ENCODE data around the gene RFK. TPM values are rescaled to one million over a fixed set of nuclear protein-coding genes. Genes with fewer than 3 reads are reported as not detected.
"Not testable (repeated sequence)": the region's sequence is repeated elsewhere in the genome, so short reads cannot be mapped to it uniquely, and the experiment has no call there.

The RFK gene
- 57.6 and 62.2 TPM in 2 replicates for total RNA-seq (2014; rRNA removed; shearing (Covaris generic))

DNA sequence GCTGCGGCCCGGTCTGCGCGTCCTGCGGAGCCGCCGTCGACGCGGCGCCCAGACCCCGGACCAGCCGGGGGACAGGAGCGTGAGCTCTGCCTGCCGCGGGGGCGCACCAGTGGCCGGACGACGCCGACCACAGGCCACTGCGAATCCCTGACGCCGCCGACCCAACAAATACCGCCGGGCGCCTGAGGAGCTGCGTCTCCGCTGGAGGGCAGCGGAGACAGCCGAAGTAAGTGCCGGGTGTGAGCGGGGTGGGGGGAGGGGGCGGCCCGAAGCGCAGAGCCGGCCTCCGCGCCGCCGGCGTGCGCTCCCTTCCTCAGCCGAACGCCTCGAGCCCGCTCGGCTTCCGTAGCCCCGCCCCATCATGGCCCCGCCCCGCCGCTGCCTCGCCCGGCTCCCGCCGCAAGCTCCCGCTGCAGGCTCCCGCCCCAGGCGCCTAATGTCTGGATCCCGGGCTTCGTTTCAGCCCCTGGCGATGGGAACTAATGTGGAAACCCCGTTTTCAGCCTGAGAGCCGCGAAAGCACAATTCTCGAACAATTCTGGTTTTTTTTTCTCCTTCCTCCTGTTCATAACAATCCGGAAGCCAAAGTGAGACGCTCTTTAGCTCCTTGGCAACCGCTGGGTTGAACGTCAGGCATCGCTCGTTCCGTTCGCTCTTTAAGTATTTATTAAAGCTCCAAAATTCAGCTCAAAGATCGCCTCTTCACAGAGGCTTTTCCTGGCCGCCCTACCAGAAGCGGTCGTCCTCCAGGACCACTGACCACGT is at the start of gene RFK:
RFK (minus strand) TSS at position 232 of the 765 bp plus-strand sequence. CDS start 255 bp downstream, outside the sequence.
- DNase-seq (ENCODE audit: low spot score): peak; percentile 88
- in situ Hi-C loops (cut with HindIII; ENCODE audit: low sequenced_read_pairs): no loop called here

DNA sequence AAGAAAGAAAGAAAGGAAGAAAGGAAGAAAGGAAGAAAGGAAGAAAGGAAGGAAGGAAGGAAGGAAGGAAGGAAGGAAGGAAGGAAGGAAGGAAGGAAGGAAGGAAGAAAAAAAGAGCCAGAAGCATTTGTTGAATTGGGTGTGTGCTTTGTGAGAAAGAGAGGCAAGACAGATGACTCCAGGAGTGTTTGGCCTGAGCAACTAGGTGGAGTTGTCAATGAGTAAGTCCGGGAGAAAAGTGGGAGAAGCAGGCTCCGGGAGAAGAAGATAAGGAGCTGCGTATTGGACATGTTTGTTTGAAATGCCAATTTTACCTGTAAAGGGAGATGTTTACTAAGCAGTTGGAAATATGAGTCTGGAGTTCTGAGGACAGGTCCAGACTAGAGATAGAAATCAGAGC is 49.7 kb upstream of the RFK start:
- in situ Hi-C loops (cut with HindIII; ENCODE audit: low sequenced_read_pairs): no loop called here
- no peak for DNase-seq (ENCODE audit: low spot score)

DNA sequence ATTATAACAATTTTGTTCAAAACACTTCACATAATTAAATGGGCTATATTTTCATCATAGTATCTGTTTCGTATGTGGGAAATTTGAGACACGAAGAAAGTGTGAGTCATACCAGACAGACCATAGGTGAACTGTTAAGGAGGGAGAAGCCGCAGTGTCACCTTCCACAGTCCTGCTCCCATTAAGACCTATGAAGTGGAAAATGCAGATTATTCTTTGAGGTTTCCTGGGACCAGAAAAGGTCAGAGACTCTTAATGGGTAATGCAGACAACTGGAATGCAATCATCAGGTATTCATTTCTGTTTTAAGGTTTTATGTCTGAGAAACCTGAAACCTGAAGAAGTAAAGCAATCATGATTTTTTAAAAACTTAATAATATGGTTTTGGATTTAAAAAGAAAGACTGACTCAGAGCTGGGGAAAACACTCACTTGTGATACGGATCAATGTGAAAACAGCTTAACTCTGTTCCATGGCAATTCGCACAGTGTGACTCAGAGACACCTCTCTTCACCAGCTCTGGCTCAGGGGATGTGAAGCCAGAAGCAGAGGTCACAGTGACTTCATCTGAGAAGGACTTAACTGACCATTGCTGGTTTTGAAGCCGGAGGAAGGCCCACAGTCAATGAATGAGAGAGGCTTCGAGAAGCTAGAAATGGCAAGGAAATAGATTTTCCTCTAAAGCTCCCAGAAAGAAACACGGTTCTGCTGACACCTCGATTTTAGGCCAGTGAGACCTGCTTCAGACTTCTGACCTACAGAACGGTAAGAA is 47.5 kb upstream of the RFK start:
- in situ Hi-C loops (cut with HindIII; ENCODE audit: low sequenced_read_pairs): no loop called here

DNA sequence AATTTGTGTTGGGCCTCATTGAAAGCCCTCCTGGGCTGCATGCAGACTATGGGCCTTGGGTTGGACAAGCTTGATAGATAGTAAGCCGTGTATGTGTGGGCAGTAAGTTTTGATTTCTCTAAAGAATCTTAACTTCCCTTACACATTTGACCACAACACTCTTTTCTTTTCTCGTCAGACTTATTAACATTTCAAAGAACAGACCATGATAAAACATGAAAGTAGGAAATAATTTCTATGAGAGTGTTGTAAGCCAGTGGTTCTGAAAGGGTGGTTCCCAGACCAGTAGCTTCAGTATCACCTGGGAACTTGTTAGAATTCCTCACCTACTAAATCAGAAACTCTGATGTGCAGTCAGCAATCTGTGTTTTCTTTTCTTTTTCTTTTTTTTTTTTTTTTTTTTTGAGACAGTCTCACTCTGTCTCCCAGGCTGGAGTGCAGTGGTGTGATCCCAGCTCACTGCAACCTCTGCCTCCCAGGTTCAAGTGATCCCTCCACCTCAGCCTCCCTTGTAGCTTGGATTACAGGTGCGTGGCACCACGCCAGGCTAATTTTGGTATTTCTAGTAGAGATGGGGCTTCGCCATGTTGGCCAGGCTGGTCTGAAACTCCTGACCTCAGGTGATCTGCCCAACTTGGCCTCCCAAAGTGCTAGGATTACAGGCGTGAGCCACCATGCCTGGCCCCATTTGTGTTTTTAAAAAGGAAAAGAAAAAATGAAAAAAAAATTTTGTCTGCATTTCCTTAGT is 44.8 kb upstream of the RFK start:
- in situ Hi-C loops (cut with HindIII; ENCODE audit: low sequenced_read_pairs): no loop called here
- DNase-seq (ENCODE audit: low spot score): no peak

More for the DNA sequence above, 47.5 kb upstream of the RFK start:
- DNase-seq (ENCODE audit: low spot score): no peak

DNA sequence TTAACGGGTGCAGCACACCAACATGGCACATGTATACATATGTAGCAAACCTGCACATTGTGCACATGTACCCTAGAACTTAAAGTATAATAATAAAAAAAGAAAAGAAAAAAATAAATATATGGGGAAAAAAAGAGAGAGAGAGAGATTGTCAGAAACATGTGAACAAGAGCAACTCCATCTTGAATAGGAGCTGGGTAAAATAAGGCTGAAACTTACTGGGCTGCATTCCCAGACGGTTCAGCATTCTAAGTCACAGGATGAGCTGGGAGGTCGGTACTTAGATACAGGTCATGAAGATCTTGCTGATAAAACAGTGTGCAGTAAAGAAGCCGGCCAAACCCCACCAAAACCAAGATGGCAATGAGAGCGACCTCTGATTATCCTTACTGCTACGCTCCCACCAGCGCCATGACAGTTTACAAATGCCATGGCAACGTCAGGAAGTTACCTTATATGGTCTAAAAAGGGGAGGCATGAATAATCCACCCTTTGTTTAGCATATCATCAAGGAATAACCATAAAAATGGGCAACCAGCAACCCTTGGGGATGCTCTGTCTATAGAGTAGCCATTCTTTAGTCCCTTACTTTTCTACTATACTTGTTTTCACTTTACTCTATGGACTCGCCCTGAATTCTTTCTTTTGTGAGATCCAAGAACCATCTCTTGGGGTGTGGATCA is 42.9 kb upstream of the RFK start:
- DNase-seq (ENCODE audit: low spot score); in situ Hi-C loops (cut with HindIII; ENCODE audit: low sequenced_read_pairs): not testable (repeated sequence)

DNA sequence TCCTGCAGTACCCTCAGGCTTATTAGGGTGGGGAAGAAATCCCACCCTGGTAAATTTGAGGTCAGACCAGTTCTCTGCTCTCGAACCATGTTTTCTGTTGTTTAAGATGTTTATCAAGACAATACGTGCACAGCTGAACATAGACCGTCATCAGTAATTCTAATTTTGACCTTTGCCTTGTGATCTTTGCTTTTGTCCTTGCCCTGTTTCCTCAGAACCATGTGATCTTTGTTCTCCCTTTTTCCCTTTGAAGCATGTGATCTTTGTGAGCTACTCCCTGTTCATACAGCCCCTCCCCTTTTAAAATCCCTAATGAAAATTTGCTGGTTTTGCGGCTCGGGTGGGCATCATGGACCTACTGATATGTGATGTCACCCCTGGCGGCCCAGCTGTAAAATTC is 40.7 kb upstream of the RFK start:
- DNase-seq (ENCODE audit: low spot score); in situ Hi-C loops (cut with HindIII; ENCODE audit: low sequenced_read_pairs): not testable (repeated sequence)

DNA sequence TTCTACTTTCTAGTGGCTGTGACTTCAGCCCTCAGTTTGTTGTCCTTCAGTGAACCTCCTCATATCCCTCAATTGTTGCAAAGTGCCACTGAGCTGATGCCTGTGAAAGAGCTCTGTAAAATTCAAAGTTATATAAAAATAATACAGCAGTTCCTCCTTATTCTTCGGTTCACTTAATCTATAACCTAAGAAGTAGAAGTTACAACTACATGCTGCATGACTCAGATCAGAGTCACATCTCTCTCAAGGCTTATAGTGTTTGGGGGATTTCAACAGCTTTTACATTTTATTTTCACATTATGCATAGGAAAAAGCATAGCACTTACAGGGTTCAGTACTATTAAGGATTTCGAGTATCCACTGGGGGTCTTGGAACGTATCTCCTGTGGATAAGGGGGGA is 39.6 kb upstream of the RFK start:
- DNase-seq (ENCODE audit: low spot score): no peak
- in situ Hi-C loops (cut with HindIII; ENCODE audit: low sequenced_read_pairs): no loop called here

DNA sequence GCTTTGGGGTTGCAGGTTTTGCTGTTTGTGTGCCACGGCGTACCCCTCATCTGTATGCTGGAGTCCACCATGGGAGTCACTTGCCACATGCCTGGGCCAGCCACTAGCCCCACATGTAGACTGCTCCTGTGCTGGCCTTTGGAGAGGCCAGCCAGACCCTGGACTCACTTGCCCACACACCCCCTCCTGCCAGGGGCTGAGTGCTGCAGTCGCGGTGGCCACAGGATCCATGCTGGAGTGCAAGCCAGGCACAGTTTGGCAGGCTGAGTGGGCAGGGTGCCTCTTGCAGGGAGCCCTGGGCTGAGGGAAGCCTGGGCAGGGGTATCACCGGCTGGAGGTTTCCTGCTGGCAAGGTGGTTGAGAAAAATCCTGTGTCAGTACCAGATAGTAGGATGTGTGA is 39.2 kb upstream of the RFK start:
- in situ Hi-C loops (cut with HindIII; ENCODE audit: low sequenced_read_pairs): no loop called here
- DNase-seq (ENCODE audit: low spot score): no peak

DNA sequence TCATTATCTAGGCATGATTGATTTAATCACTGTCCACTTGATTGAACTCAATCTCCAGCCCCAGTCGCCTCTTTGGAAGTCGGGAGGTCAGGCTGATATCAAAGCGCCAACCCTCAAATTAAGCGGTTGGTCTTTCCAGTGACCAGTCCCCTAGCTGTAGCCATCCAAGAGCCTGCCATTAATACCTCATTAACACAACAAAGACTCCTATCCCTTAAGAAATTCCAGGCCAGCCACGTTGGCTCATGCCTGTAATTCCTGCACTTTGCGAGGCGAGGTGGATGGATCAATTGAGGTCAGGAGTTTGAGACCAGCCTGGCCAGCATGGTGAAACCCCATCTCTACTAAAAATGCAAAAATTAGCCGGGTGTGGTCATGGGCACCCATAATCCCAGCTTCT is 37.4 kb upstream of the RFK start:
- no peak for DNase-seq (ENCODE audit: low spot score)
- in situ Hi-C loops (cut with HindIII; ENCODE audit: low sequenced_read_pairs): no loop called here

DNA sequence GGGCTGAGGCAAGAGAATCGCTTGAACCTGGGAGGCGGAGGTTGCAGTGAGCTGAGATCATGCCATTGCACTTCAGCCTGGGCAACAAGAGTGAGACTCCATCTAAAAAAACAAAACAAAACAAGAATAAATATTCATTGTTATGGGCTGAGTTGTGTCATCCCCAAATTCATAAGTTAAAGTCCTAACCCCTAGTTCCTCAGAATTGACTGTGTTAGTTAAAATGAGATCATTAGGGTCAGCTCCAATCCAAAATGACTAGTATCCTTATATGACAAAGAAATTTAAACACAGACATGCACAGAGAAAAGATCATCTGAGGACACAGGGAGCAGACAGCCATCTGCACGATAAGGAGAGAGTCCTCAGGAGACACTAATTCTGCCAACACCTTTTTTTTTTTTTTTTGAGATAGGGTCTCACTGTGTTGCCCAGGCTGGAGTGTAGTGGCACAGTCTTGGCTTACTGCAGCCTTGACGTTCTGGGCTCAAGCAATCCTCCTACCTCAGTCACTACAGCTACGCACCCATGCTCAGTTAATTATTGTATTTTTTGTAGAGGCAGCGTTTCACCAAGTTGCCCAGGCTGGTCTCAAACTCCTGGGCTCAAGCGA is 32.7 kb upstream of the RFK start:
- in situ Hi-C loops (cut with HindIII; ENCODE audit: low sequenced_read_pairs): no loop called here
- DNase-seq (ENCODE audit: low spot score): no peak

DNA sequence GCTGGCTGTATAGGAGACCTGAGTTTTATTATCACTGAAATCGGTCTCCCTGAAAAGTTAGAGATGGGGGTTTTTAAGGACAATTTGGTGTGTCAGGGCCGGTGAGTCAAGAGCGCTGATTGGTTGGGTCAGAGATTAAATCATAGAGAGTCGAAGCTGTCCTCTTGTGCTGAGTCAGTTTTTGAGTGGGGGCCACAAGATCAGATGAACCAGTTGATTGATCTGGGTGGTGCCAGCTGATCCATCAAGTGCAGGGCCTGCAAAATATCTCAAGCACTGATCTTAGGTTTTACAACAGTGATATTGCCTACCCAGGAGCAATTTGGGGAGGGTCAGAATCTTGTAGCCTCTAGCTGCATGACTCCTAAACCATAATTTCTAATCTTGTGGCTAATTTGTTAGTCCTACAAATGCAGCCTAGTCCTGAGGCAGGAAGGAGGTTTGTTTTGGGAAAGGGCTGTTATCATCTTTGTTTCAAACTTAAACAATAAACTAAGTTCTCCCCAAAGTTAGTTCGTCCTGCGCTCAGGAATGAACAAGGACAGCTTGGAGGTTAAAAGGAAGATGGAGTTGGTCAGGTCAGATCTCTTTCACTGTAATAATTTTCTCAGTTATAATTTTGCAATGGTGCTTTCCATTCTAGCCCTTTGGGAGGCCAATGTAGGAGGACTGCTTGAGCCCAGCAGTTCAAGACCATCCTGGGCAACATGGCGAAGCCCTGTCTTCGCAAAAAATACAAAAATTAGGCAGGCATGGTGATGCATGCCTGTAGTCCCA is 31.6 kb upstream of the RFK start:
- in situ Hi-C loops (cut with HindIII; ENCODE audit: low sequenced_read_pairs): no loop called here
- no peak for DNase-seq (ENCODE audit: low spot score)

DNA sequence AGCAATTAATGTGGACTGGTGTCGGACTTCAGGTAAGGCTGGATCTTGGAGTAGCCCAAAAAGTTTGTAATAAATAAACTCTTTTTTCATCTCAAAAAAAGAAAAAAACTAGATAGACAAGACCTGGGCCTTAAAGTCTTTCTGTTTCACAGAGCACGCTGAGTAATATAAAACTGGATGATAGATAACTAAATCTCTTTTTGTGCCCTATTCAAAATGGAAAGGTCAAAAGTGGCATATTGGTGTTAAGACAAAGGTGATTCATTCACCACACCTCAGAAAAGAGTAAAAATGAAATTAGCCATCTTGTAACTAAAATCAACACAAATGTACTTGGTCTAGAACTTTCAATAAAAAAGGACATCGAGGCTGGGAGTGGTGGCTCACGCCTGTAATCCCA is 30.3 kb upstream of the RFK start:
- in situ Hi-C loops (cut with HindIII; ENCODE audit: low sequenced_read_pairs): no loop called here
- no peak for DNase-seq (ENCODE audit: low spot score)

DNA sequence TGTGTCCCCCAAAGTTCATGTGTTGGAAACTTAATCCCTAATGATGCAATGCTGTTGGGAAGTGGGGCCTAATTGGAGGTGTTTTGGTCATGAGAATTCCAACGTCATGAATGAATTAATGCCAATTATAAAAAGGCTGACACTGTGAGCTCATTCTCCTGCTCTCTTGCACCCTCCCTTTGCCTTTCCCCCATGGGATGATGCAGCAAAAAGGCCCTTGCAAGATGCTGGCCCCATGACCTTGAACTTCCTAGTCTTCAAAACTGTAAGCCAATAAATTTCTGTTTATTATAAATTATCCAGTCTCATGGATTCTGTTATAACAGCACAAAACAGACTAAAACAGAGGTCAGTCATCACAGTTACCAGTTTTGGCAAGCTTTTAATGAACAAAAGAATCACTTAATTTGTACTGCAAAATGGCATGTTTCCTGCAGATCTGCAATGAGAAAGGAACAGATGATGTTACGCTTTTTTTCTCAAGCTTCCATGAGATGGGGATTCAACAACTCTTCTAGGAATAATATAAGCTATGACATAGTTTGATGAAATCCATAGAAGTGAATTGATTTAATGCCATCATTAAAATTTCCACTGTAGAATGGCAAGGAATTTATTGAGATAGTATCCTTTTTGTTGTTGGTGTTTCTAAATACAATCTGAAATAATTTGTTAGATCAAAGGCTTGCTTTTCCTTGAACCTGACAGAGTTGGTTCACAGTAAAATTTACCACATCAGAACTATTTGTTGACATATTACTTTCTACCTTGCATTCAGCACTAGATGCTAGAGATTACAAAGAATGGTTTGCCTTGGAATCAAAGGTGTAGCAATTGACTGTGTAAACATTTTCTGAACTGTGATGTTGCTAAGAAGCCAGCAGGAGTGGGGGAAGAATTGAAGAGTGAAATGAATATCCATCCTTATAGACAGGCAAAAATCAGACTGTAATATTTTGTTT is 29.3 kb upstream of the RFK start:
- no peak for DNase-seq (ENCODE audit: low spot score)
- in situ Hi-C loops (cut with HindIII; ENCODE audit: low sequenced_read_pairs): no loop called here

DNA sequence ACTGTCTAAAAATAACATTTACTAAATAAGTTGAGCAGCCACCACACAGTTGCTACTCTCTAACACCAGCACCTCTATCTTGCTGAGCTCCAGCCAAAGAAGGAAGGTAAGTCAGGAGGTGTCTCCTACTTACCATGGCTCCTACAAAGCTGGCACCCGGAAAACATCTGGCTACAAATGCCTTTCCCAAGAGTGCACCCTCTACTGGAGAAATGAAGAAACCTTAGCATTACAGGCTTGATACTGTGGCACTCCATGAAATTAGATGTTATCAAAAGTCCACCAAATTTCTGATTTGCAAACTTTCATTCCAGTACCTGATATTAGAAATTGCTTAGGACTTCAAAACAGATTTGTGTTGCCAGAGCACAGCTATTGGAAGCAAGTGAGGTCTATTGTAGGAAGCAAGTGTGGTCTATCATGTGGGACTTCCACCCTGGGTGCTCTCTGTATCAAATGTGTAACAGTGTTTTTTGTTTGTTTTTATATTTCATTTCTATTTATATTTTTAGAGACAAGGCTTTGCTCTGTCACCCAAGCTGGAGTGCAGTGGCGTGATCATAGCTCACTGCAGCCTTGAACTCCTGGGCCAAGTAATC is 25.7 kb upstream of the RFK start:
- no peak for DNase-seq (ENCODE audit: low spot score)
- in situ Hi-C loops (cut with HindIII; ENCODE audit: low sequenced_read_pairs): no loop called here

DNA sequence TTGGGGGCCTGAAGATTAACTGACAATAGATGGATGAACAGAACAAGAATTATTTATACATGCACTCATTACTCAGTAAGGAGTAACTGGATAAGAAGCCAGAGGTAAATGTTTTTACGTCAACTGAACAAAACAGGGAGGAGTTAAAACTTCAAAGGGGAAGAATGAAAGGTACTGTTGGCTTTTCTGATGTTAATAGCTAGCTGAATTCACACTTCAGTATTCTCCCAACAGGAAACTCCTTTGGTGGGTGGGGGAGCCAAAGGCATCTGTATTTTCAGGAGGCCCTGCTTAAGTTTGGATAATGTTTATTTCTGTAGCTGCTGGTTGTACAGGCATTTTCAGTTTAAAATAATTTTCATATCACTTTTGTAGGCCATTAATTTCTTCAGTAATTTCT is 23.2 kb upstream of the RFK start:
- in situ Hi-C loops (cut with HindIII; ENCODE audit: low sequenced_read_pairs): no loop called here
- DNase-seq (ENCODE audit: low spot score): no peak

DNA sequence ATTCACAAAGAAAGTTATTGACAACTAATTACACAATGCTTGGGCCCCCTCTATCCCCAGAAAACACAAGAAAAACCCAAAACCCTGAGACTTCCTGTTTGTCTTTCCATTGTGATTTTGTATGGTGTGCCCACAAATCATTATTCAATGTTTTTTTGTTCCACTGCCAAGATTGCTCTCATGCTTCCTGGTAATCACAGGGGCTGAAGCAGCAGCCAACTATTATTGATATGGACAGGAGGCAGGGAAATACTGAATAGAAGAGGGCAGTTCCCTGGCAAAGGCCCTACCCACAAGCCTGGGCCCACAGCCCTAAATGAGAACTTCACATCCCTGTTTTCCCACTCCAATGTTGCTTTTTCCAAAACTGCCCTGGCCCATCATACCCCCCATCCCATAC is 21.5 kb upstream of the RFK start:
- no peak for DNase-seq (ENCODE audit: low spot score)
- in situ Hi-C loops (cut with HindIII; ENCODE audit: low sequenced_read_pairs): no loop called here

DNA sequence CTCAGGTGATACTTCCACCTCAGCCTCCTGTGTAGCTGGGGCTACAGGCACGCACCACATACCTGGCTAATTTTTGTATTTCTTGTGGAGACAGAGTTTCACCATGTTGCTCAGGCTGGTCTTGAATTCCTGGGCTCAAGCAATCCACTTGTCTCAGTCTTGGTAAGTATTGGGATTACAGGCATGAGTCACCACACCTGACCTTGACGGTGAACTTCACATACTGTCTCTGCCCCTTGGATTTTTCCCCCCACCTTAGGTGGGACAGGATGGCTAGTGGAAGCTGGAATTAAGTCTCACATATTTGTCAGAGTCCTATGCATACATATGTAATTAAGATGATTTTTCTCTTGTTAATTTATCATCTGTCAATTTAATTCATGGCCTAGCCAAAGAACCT is 20.9 kb upstream of the RFK start:
- in situ Hi-C loops (cut with HindIII; ENCODE audit: low sequenced_read_pairs): no loop called here
- no peak for DNase-seq (ENCODE audit: low spot score)

Data from G401 (cell line).